GM23248 (cell line): Measurements from ENCODE around the gene STRIP1. TPM values are rescaled to one million over a fixed set of nuclear protein-coding genes. Genes with fewer than 3 reads are reported as not detected.

ENCODE experiments used
- DNase-seq: peaks from one replicate; pipeline ENCODE4 v3.0.0-alpha.2; 2015
- H2AFZ ChIP-seq: fragments of 200-600 bp; sonication (generic); 2 replicates; pipeline ENCODE4 v1.6.1; 2016; ENCODE audit warnings: antibody characterized with exemption
- H3F3A ChIP-seq: fragments of 200-600 bp; sonication (generic); 2 replicates; pipeline ENCODE4 v1.6.1; 2016; ENCODE audit warnings: mild to moderate bottlenecking, antibody characterized with exemption, mixed run types; ENCODE audit not compliant: insufficient read depth
- H3K27ac ChIP-seq: fragments of 200-600 bp; sonication (generic); 2 replicates; pipeline ENCODE4 v1.5.1; 2016; ENCODE audit warnings: mild to moderate bottlenecking
- H3K27me3 ChIP-seq: fragments of 200-600 bp; sonication (generic); replicated peaks from 2 replicates; pipeline ENCODE4 v1.6.1; 2016; ENCODE audit warnings: mild to moderate bottlenecking; ENCODE audit not compliant: insufficient read depth
- H3K36me3 ChIP-seq: fragments of 200-600 bp; sonication (generic); 2 replicates; pipeline ENCODE4 v1.6.1; 2016; ENCODE audit warnings: low read depth, mild to moderate bottlenecking
- H3K4me1 ChIP-seq: fragments of 200-600 bp; sonication (generic); 2 replicates; pipeline ENCODE4 v1.6.1; 2016; ENCODE audit warnings: mild to moderate bottlenecking; ENCODE audit not compliant: insufficient read depth
- H3K4me2 ChIP-seq: fragments of 200-600 bp; sonication (generic); one replicate; pipeline ENCODE4 v1.6.1; 2016; ENCODE audit warnings: mild to moderate bottlenecking; ENCODE audit not compliant: unreplicated experiment
- H3K4me3 ChIP-seq: fragments of 200-600 bp; sonication (generic); 2 replicates; pipeline ENCODE4 v1.5.1; 2016; ENCODE audit warnings: mild to moderate bottlenecking
- H3K79me2 ChIP-seq: fragments of 200-600 bp; sonication (generic); 2 replicates; pipeline ENCODE4 v1.6.1; 2016; ENCODE audit warnings: mild to moderate bottlenecking; ENCODE audit not compliant: insufficient read depth
- H3K9ac ChIP-seq: fragments of 200-600 bp; sonication (generic); 2 replicates; pipeline ENCODE4 v1.6.1; 2016; ENCODE audit warnings: mild to moderate bottlenecking
- H3K9me2 ChIP-seq: fragments of 200-600 bp; sonication (generic); 2 replicates; pipeline ENCODE4 v1.6.1; 2016; ENCODE audit warnings: mixed run types, mild to moderate bottlenecking, moderate library complexity; ENCODE audit not compliant: insufficient read depth
- H3K9me3 ChIP-seq: fragments of 200-600 bp; sonication (generic); one replicate; pipeline ENCODE4 v1.6.1; 2017; ENCODE audit warnings: low read depth
- H4K20me1 ChIP-seq: fragments of 200-600 bp; sonication (generic); 2 replicates; pipeline ENCODE4 v1.6.0; 2016; ENCODE audit not compliant: insufficient read depth
- EZH2 ChIP-seq: fragments of 200-600 bp; sonication (generic); IDR thresholded peaks from 2 replicates; pipeline ENCODE4 v1.6.1; 2018; ENCODE audit warnings: antibody characterized with exemption, mild to moderate bottlenecking; ENCODE audit not compliant: insufficient read depth, poor library complexity, severe bottlenecking
- EZH2phosphoT487 ChIP-seq: fragments of 200-600 bp; sonication (generic); IDR thresholded peaks from 2 replicates; pipeline ENCODE4 v1.6.1; 2018; ENCODE audit warnings: antibody characterized with exemption, moderate library complexity, mild to moderate bottlenecking, low read depth; ENCODE audit not compliant: insufficient read depth
- WGBS, 2 experiments: methylation state at CpG; one replicate each; pipeline ENCODE4 v1.1.6; 2015 to 2017; ENCODE audit warnings: low lambda C conversion rate in 2 of 2, low coverage in 1 of 2; ENCODE audit errors: missing lambda C conversion rate in 2 of 2; 5-methylcytosine and 5-hydroxymethylcytosine counted together
- in situ Hi-C: fragments of 300-500 bp; cut with MboI; formaldehyde crosslinking; loops from 2 replicates; pipeline ENCODE4 v1.15.0; 2020
- polyA plus RNA-seq: library from polyadenylated mRNA; unstranded; fragments of >200 nt; fragmentation: Nextera tagmentation; extraction: Ambion mirVana; gene quantifications from 2 replicates; pipeline ENCODE4 v1.2.1, GENCODE V29; 2016
- total RNA-seq: library from RNA; depleted of rRNA; stranded (reverse); fragments of >200 nt; shearing (Covaris generic); gene quantifications from 2 replicates; pipeline ENCODE4 v1.2.3, GENCODE V29; 2014

The STRIP1 gene
- total and polyA plus RNA-seq, 2 experiments from 2014 or later: 24.4 to 49.9 TPM

GRCh38 chr1:110083061-110083865, 48.8 kb downstream of the STRIP1 start:
- no peaks in the 10 kb centered on the region for H4K20me1 ChIP-seq
- no peak overlapping the region for H3K9ac ChIP-seq
- no peaks in the 10 kb centered on the region for H3K9me2 ChIP-seq
- peaks cover 49% of the 10 kb centered on the region for H3K27me3 ChIP-seq
- H3K4me2 ChIP-seq: peak overlapping the region; percentile 77
- WGBS, 2 experiments: 56 to 58% methylated on average over 15 of the region's 15 CpGs
- no peaks in the 10 kb centered on the region for H3K79me2 ChIP-seq
- peaks cover 8% of the 10 kb centered on the region; the same call in 1 of the 2 replicates for H3F3A ChIP-seq
- in situ Hi-C loops: no loop called here
- TF ChIP-seq EZH2: no peak
- TF ChIP-seq EZH2phosphoT487: no peak
- H2AFZ ChIP-seq: peak overlapping the region; percentile 74
- no peaks in the 10 kb centered on the region for H3K4me1 ChIP-seq
- DNase-seq: peak; percentile 31
- peak overlapping the region; percentile 68 for H3K4me3 ChIP-seq
- H3K36me3 ChIP-seq: no peaks in the 10 kb centered on the region
- H3K27ac ChIP-seq: no peak overlapping the region
- H3K9me3 ChIP-seq: no peaks in the 10 kb centered on the region

- H3F3A ChIP-seq: peaks cover 8% of the 10 kb centered on the region; the same call in 1 of the 2 replicates
- no peaks in the 10 kb centered on the region for H3K79me2 ChIP-seq
- TF ChIP-seq EZH2phosphoT487 (no peak), EZH2 (no peak)
- H3K36me3 ChIP-seq: no peaks in the 10 kb centered on the region
- H3K27ac ChIP-seq: no peak overlapping the region
- peak overlapping the region; percentile 68 for H3K4me3 ChIP-seq
- peak overlapping the region; percentile 74 for H2AFZ ChIP-seq
- H3K9me2 ChIP-seq: no peaks in the 10 kb centered on the region
- in situ Hi-C loops: no loop called here
- WGBS, 2 experiments: 4 to 5% methylated on average over 36 to 37 of the region's 37 CpGs
- peak; percentile 34 for DNase-seq
- H3K4me1 ChIP-seq: no peaks in the 10 kb centered on the region
- H3K9me3 ChIP-seq: no peaks in the 10 kb centered on the region
- H3K27me3 ChIP-seq: peaks cover 49% of the 10 kb centered on the region
- peak overlapping the region; percentile 77 for H3K4me2 ChIP-seq
- no peaks in the 10 kb centered on the region for H4K20me1 ChIP-seq
- peak overlapping the region; percentile 40; the same call in 1 of the 2 replicates for H3K9ac ChIP-seq
Measured at GRCh38 chr1:110083866-110084226, 49.4 kb downstream of the STRIP1 start.

- WGBS, 2 experiments: 7% methylated on average over 65 to 72 of the region's 72 CpGs
- Histone ChIP-seq H3K4me3 (peak overlapping the region; percentile 68), H3K4me1 (no peaks in the 10 kb centered on the region), H3K36me3 (no peaks in the 10 kb centered on the region), H3K9me3 (no peaks in the 10 kb centered on the region), H3K79me2 (no peaks in the 10 kb centered on the region), H3F3A (peaks cover 8% of the 10 kb centered on the region; the same call in 1 of the 2 replicates), H3K9me2 (no peaks in the 10 kb centered on the region), H2AFZ (peak overlapping the region; percentile 74), H3K27ac (no peak overlapping the region), H3K27me3 (peaks cover 49% of the 10 kb centered on the region), H4K20me1 (no peaks in the 10 kb centered on the region), H3K9ac (peak overlapping the region; percentile 40), H3K4me2 (peak overlapping the region; percentile 77)
- no peak for TF ChIP-seq EZH2
- no peak for TF ChIP-seq EZH2phosphoT487
- in situ Hi-C loops: no loop called here
- DNase-seq: peak; percentile 74
Measured at GRCh38 chr1:110084227-110085078, 50.0 kb downstream of the STRIP1 start.

- in situ Hi-C loops: no loop called here
Measured at GRCh38 chr1:110085671-110086070, 51.2 kb downstream of the STRIP1 start.

More at GRCh38 chr1:110085671-110086070, 51.2 kb downstream of the STRIP1 start:
- Histone ChIP-seq H3K9ac (no peak overlapping the region), H3K4me1 (no peaks in the 10 kb centered on the region), H3K79me2 (no peaks in the 10 kb centered on the region), H3K36me3 (no peaks in the 10 kb centered on the region), H2AFZ (no peak overlapping the region), H3K9me2 (no peaks in the 10 kb centered on the region), H3K9me3 (no peaks in the 10 kb centered on the region), H3K27me3 (peaks cover 49% of the 10 kb centered on the region), H3K4me2 (no peak overlapping the region), H3K27ac (no peak overlapping the region), H3K4me3 (no peak overlapping the region), H4K20me1 (no peaks in the 10 kb centered on the region), H3F3A (peaks cover 8% of the 10 kb centered on the region; the same call in 1 of the 2 replicates)
- TF ChIP-seq EZH2phosphoT487 (no peak), EZH2 (no peak)
- no peak for DNase-seq
- WGBS, 2 experiments: 93 to 94% methylated on average over 5 of the region's 5 CpGs
